ENCODE data around the gene SSBP1. TPM values are rescaled to one million over a fixed set of nuclear protein-coding genes. Genes with fewer than 3 reads are reported as not detected.

The SSBP1 gene
- total RNA-seq, 1 donor from 2014 or later = 220 TPM

DNA sequence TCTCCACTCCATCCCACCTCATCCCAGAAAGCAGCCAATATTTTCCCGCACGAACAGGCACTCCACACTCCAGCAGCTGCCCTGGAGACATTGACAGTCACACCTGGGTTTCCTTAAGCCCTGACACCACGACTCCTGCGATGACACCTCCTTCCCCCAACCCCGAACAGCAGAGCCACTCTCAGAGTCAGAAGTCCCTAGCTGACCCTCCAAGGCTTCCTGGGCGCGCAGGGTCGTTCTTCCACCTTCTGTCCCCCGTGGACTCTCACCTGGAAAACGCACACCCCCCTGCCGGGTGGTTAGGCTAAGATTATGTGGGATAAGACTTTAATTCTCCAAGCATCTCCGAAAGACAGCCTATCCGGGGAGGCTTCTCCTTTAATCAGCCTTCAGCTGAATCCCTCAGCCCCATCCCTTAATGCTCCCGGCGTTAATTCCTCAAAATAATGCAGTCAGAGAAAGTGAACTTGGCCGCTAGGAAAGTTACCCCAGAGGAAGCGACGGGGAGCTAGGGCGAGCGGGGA lies 37.2 kb upstream of the SSBP1 start:
- H3K4me3 ChIP-seq (ENCODE audit: low read depth, low read length) = peak overlapping the region; percentile 59
- no peak for DNase-seq (ENCODE audit: low read depth)
- H3K27me3 ChIP-seq (ENCODE audit: control insufficient read depth, insufficient read depth, low read length) = no peaks in the 10 kb centered on the region
- TF ChIP-seq CTCF (IDR thresholded peaks at IDR 0.05; ENCODE audit: insufficient read depth, low read length, poor library complexity, severe bottlenecking) = no peak
- no peaks in the 10 kb centered on the region for H3K36me3 ChIP-seq (ENCODE audit: control insufficient read depth, insufficient read depth, low read length)

GRCh38 chr7:141701489-141702046 lies 36.6 kb upstream of the SSBP1 start:
- no peak for DNase-seq (ENCODE audit: low read depth)
- Histone ChIP-seq H3K36me3 (ENCODE audit: control insufficient read depth, insufficient read depth, low read length) (no peaks in the 10 kb centered on the region), H3K4me3 (ENCODE audit: low read depth, low read length) (peak overlapping the region; percentile 59), H3K27me3 (ENCODE audit: control insufficient read depth, insufficient read depth, low read length) (no peaks in the 10 kb centered on the region)
- TF ChIP-seq CTCF (IDR thresholded peaks at IDR 0.05; ENCODE audit: insufficient read depth, low read length, poor library complexity, severe bottlenecking) = no peak

- DNase-seq (ENCODE audit: low read depth) = no peak
- TF ChIP-seq CTCF (IDR thresholded peaks at IDR 0.05; ENCODE audit: insufficient read depth, low read length, poor library complexity, severe bottlenecking) = no peak
- no peaks in the 10 kb centered on the region for H3K27me3 ChIP-seq (ENCODE audit: control insufficient read depth, insufficient read depth, low read length)
- H3K36me3 ChIP-seq (ENCODE audit: control insufficient read depth, insufficient read depth, low read length) = no peaks in the 10 kb centered on the region
- peak within 1 kb of the TSS; percentile 59 for H3K4me3 ChIP-seq (ENCODE audit: low read depth, low read length)
These were observed 36.1 kb upstream of the SSBP1 start, which contains the start of gene DENND11 for GRCh38 chr7:141702047-141702567. DENND11 (minus strand) TSS chr7:141702166; CDS start chr7:141702153, 13 bp downstream.

DNA sequence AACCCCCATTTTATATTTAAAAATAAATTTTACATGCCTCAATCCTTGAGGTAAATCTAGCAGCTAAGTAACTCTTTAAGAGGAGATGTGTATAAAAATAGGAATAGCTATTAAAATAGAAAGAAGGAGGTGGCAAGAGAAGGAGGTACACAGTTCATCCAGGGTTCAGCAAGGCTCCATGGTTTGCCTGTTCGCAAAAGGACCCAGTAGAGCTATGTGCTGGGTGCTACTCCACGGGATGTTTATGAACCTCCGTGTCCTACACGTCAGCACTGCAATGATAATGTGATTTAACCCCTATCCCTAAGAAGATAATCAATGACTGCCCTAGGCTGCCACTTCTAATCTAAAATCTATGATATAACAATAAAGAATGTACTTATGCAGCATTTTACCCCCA lies 35.3 kb upstream of the SSBP1 start:
- TF ChIP-seq CTCF (IDR thresholded peaks at IDR 0.05; ENCODE audit: insufficient read depth, low read length, poor library complexity, severe bottlenecking) = no peak
- Histone ChIP-seq H3K36me3 (ENCODE audit: control insufficient read depth, insufficient read depth, low read length) (no peaks in the 10 kb centered on the region), H3K27me3 (ENCODE audit: control insufficient read depth, insufficient read depth, low read length) (no peaks in the 10 kb centered on the region), H3K4me3 (ENCODE audit: low read depth, low read length) (no peak overlapping the region)
- DNase-seq (ENCODE audit: low read depth) = no peak

- no peak for TF ChIP-seq CTCF (IDR thresholded peaks at IDR 0.05; ENCODE audit: insufficient read depth, low read length, poor library complexity, severe bottlenecking)
- H3K4me3 ChIP-seq (ENCODE audit: low read depth, low read length) = no peak overlapping the region
These were observed 34.0 kb upstream of the SSBP1 start for GRCh38 chr7:141704112-141704511.

GRCh38 chr7:141704741-141705140 lies 33.4 kb upstream of the SSBP1 start:
- no peak for TF ChIP-seq CTCF (IDR thresholded peaks at IDR 0.05; ENCODE audit: insufficient read depth, low read length, poor library complexity, severe bottlenecking)
- Histone ChIP-seq H3K36me3 (ENCODE audit: control insufficient read depth, insufficient read depth, low read length) (no peaks in the 10 kb centered on the region), H3K27me3 (ENCODE audit: control insufficient read depth, insufficient read depth, low read length) (no peaks in the 10 kb centered on the region), H3K4me3 (ENCODE audit: low read depth, low read length) (no peak overlapping the region)
- no peak for DNase-seq (ENCODE audit: low read depth)

More at GRCh38 chr7:141704112-141704511, 34.0 kb upstream of the SSBP1 start:
- Histone ChIP-seq H3K27me3 (ENCODE audit: control insufficient read depth, insufficient read depth, low read length) (no peaks in the 10 kb centered on the region), H3K36me3 (ENCODE audit: control insufficient read depth, insufficient read depth, low read length) (no peaks in the 10 kb centered on the region)
- no peak for DNase-seq (ENCODE audit: low read depth)
